GM21381 (cell line): ENCODE data around the gene RUNDC1.
"Not testable (repeated sequence)": the region's sequence is repeated elsewhere in the genome, so short reads cannot be mapped to it uniquely, and the experiment has no call there.

Experiments
- ATAC-seq: cut with Tn5 transposase; IDR thresholded peaks from one replicate; pipeline ENCODE4 v1.9.1; 2021; ENCODE audit warnings: mild to moderate bottlenecking, moderate library complexity; ENCODE audit not compliant: unreplicated experiment

The RUNDC1 gene

GRCh38 chr17:42989726-42990652, 9.6 kb downstream of the RUNDC1 start:
- no peak for ATAC-seq

- no peak for ATAC-seq
Measured at GRCh38 chr17:42991471-42991870, 11.1 kb downstream of the RUNDC1 start.

- no peak for ATAC-seq
Measured at GRCh38 chr17:42992872-42993271, 12.5 kb downstream of the RUNDC1 start.

DNA sequence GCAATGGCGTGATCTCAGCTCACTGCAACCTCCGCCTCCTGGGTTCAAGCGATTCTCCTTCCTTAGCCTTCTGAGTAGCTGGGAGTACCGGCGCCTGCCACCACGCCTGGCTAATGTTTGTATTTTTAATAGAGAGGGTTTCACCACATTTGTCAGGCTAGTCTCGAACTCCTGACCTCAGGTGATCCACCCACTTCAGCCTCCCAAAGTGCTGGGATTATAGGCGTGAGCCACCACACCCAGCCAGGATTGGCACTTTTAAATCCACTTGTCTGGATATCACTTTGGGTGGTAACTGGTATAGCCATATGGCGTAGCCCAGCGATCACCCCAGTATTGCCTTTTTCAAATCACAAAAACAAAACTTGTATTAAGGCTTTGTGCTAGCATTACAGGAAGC, 13.5 kb downstream of the RUNDC1 start:
- ATAC-seq, result not testable (repeated sequence)

DNA sequence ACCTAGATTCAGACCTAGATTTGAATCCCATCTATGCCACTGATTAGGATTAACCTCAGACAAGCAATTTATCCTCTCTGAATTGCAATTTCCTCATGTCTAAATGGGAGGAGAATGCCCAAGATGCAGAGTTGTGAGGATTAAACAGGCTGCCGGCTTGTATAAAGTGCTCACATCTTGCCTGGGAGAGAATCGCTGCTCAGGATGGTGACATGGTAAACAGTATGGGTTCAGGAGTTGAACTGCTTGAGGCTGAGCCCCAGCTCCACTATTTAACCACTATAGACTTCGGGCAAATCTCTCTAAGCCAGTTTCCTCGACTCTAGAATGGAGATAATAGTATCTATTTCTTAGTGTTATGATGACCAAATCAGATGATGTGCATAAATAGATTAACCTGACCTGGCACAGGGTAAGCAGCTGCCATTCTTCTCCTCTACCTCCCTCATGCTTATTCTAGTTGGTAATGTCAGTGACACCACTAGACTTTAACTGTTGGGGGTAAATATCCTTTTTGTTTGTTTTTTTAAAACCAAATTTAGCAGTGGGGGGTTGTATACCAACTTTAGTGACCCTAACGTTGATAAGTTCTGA, 17.1 kb downstream of the RUNDC1 start:
- no peak for ATAC-seq

GRCh38 chr17:42997984-42998938, 17.9 kb downstream of the RUNDC1 start, which contains the start of gene RPL27:
TSS of gene RPL27 (plus strand) at chr17:42998419. CDS start at chr17:42998751, 332 bp downstream.
- ATAC-seq, result peak; percentile 94

DNA sequence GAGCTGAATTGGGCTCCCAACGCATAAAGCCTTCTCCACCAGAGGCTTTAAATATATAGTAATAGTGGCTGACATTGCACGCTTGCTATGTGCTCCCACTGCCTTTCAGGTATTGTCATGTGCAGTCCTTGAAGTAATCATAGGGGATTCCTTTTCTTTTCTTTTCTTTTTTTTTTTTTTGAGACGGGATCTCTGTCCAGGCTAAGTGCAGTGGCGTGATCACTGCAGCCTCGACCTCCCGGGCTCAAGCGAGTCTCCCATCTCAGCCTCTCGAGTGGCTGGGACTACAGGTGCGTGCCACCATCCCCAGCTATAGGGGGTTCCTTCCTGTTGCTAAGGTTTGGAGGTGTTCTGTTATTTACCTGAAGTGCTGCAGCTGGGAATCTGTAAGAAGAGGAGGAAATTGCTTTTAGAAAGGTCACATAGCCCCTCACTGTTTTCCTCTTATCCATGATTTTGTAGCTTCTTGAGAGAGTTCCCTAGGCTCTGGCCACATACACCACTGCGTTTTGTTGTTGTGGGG, 18.7 kb downstream of the RUNDC1 start:
- ATAC-seq, result no peak

DNA sequence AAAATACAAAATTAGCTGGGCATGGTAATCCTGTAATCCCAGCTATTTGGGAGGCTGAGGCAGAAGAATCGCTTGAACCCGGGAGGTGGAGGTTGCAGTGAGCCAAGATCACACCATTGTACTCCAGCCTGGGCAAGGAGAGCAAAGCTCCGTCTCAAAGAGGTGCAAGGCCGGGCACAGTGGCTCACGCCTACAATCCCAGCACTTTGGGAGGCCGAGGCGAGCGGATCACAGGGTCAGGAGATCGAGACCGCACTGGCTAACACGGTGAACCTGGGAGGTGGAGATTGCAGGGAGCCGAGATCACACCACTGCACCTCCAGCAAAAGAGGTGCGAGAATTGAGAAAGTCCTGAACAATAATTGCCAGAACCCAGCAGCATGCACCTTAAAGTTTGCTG, 20.5 kb downstream of the RUNDC1 start:
- ATAC-seq, result not testable (repeated sequence)

DNA sequence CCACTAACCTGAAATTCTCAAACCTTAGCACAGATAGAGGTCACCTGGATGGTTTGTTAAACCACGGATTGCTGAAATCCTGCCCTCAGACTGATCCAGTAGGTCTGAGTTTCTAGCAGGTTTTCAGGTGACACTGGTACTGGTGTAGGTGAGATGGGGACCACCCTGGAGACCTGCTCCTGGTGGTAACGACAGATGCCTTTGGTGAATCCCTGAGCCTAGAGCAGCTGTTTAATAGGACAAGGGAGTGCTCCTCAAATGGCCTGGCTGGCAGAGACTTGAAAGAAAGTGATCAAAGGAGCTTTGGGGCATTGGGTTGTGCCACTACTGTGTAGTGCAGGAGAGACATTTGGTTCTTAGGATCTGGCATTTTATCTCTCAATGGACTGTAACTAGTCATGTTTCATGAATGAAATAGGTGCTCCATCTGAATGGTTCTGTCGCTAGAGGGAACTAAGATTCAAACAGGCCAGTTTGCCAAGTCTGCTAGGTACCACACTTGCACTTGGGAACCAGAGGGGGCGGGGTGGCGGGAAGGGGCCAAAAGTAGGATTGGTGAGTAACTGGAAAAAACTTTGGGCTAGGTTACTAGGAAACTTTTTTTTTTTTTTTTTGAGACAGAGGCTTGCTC, 23.3 kb downstream of the RUNDC1 start:
- ATAC-seq, result no peak

DNA sequence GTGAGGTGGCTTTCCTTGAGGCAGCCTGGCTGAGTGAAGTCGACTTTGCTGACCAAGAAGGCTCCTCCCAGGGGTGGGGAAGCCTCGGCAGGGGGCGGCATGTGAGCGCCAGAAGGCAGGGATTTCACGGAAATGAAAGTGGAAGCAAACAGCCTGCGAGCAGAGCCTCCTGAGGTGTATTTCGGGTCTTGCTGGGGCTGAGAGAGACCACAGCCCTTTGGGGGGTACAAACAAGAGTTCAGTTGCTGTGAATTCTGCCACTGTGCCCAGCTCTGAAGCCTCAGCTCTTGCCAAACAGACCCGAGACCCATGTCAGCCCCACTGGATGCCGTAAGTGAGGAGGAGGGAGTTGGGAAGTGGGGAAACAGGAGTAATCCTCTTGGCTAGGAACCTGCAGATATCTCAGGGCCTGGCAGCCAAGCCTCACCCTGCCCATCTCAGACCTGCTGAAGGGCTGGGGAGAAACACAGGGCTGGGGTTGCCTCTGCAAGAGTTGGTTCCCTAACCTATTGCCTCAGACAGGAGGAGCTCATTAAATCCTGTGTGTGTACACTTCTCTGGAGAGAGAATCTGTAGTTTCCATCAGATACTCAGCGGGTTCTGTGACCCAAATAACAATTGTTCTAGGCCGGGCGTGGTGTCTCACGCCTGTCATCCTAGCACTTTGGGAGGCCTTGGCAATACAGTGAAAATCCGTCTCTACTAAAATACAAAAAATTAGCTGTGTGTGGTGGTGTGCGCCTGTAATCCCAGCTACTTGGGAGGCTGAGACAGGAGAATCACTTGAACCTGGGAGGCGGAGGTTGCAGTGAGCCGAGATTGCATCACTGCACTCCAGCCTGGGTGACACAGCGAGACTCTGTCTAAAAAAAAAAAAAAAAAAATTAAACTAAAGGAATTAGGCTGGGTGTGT, 26.5 kb downstream of the RUNDC1 start, which contains the start of gene IFI35:
TSS of gene IFI35 (plus strand) at position 146 of the 913 bp plus-strand sequence. CDS start at position 310, 164 bp downstream.
- ATAC-seq, result peak; percentile 81

- ATAC-seq, result no peak
Measured at GRCh38 chr17:43010667-43011308, 30.4 kb downstream of the RUNDC1 start.

DNA sequence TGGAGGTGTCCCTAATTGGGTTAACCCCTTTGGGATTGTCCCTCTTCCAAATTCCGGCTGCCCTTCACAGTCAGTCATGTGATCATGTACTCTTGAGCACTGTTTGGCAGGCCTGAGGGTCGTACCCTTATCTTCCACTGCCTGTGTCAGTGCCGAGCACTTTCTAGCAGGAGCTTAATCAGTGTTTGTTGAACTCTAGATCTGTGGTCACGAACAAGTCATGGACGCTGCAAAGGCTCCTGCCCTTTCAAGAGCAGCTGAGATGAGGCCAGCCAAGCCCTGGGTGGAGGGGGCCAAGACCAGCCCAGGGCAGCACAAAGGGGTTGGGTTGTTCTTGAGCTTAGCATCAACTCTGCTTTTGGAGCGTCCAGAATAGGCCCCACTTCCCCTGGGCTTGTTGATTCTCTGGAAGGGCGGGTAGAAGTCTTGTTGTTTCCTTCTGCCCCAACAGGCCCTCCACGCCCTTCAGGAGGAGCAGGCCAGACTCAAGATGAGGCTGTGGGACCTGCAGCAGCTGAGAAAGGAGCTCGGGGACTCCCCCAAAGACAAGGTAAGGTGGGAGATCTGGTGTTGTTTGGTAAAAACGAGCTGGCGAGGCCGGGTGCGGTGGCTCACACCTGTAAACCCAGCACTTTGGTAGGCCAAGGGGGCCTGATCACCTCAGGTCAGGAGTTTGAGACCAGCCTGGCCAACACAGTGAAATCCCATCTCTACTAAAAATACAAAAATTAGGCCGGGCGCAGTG, 31.5 kb downstream of the RUNDC1 start:
- no peak for ATAC-seq

GRCh38 chr17:43013296-43013695, 32.9 kb downstream of the RUNDC1 start:
- no peak for ATAC-seq

DNA sequence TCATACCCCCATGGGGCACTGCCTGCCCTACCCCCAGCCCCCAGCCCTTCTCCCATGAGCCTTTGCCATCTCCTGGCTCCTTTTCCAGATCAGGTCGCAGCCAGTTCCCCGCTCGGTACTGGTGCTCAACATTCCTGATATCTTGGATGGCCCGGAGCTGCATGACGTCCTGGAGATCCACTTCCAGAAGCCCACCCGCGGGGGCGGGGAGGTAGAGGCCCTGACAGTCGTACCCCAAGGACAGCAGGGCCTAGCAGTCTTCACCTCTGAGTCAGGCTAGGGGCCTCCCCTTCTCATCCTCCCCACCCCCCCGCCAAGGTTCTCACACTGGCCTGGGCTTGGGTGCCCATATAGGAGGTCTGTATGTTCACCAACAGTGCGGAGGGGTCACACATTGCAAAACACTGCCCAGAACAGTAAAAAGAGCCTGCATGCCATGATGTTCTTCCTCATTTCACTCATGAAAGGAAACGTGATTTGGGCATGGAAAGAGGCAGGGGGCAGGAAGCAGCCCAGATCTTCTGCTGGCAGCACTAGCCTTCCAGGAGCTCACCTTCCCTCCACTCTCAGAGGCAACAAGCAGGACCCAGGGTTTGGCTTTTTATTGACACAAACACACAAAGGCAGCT, 33.8 kb downstream of the RUNDC1 start:
- no peak for ATAC-seq

DNA sequence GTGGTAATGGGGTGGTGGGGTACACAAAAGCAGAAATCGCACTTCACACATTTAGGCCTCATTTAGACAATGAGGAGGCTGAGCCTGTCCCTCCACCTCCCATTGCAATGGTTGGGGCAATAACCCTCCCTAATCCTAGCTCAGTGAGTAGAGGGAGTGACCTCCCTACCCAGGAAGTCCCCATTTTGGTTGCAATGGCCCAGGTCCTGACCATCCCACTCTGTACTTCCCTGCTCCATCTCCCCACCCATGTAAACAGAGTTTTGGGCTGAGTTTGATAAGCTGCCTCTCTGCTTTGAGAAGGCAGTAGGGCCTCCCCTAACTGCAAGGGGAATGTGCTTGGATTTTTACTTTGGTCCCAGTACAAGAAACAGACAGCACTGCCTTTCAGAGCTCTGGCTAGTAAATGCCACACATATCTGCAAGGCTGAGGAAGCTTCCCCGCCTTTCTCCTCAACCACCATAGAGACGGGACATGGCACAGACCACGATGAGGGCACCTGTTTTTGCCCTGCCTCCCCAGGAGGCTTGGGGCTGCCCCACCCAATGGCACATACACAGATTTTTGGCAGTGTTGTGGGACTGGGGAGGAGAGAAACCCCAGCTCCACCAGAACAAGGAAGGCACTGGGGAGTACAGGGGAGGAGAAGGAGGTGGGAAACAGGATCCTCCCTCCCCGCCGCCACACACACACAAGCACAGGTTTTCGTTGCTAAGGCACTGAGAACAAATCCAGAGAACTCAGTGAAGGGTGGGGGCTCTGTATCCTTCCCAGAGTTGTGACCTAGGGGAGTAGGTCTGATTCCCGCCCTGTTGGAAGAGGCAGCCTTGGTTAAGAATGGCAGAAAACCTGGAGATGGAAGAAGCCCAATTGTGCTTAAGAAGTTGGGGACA, 34.5 kb downstream of the RUNDC1 start:
- no peak for ATAC-seq

- ATAC-seq, result no peak
Measured at GRCh38 chr17:43015579-43015978, 35.2 kb downstream of the RUNDC1 start.
